ENCODE measurements around the gene MSGN1.

The MSGN1 gene

GRCh38 chr2:17858064-17858463, 41.8 kb downstream of the MSGN1 start:
- Histone ChIP-seq H3K9me3 (ENCODE audit: insufficient read depth, low read length) (no peaks in the 10 kb centered on the region), H3K27ac (ENCODE audit: low read depth, low read length) (no peak overlapping the region), H3K27me3 (ENCODE audit: low read length) (no peaks in the 10 kb centered on the region), H3F3A (ENCODE audit: insufficient read depth) (no peaks in the 10 kb centered on the region), H3K4me3 (ENCODE audit: insufficient read depth, low read length, poor library complexity, severe bottlenecking) (no peak overlapping the region), H2AFZ (ENCODE audit: low read depth, low read length, severe bottlenecking) (no peak overlapping the region), H3K79me2 (ENCODE audit: insufficient read depth, low read length) (no peaks in the 10 kb centered on the region), H4K20me1 (ENCODE audit: low read depth, low read length) (no peaks in the 10 kb centered on the region), H3K9ac (ENCODE audit: low read length) (no peak overlapping the region), H3K4me2 (ENCODE audit: low read depth, low read length, poor library complexity, severe bottlenecking) (no peak overlapping the region), H3K9me2 (replicated peaks; ENCODE audit: insufficient read depth, low read length) (no peaks in the 10 kb centered on the region), H3K36me3 (ENCODE audit: low read length) (no peaks in the 10 kb centered on the region)
- TF ChIP-seq, protein P1, sequence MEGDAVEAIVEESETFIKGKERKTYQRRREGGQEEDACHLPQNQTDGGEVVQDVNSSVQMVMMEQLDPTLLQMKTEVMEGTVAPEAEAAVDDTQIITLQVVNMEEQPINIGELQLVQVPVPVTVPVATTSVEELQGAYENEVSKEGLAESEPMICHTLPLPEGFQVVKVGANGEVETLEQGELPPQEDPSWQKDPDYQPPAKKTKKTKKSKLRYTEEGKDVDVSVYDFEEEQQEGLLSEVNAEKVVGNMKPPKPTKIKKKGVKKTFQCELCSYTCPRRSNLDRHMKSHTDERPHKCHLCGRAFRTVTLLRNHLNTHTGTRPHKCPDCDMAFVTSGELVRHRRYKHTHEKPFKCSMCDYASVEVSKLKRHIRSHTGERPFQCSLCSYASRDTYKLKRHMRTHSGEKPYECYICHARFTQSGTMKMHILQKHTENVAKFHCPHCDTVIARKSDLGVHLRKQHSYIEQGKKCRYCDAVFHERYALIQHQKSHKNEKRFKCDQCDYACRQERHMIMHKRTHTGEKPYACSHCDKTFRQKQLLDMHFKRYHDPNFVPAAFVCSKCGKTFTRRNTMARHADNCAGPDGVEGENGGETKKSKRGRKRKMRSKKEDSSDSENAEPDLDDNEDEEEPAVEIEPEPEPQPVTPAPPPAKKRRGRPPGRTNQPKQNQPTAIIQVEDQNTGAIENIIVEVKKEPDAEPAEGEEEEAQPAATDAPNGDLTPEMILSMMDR (IDR thresholded peaks at IDR 0.05; ENCODE audit: insufficient read depth, low read length, poor library complexity, severe bottlenecking): no peak
- no peak for TF ChIP-seq EZH2phosphoT487 (conservative IDR thresholded peaks at IDR 0.05; ENCODE audit: low read length)

DNA sequence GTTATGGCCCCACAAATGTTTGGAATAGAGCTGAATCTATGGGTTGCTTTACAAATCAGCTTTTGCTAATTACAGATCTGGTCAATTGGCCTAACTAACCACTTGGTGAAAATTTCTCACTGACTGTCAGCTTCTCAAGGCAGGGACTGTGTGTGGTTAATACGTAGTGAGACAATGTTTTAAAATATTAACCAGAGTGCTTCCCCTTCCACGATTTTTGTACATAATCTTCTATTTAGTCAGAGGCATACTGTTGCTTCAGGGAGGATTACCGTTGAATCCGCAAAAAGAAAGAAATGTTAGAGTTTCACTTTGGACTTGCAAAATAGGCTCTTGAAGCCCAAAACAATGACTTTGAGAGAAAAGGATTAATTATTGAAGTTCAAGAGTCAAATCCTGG, 47.3 kb downstream of the MSGN1 start:
- no peaks in the 10 kb centered on the region for H3K27me3 ChIP-seq (ENCODE audit: low read length)
- H3K4me3 ChIP-seq (ENCODE audit: insufficient read depth, low read length, poor library complexity, severe bottlenecking): no peak overlapping the region
- no peaks in the 10 kb centered on the region for H4K20me1 ChIP-seq (ENCODE audit: low read depth, low read length)
- H3K9me3 ChIP-seq (ENCODE audit: insufficient read depth, low read length): no peaks in the 10 kb centered on the region
- no peaks in the 10 kb centered on the region for H3K79me2 ChIP-seq (ENCODE audit: insufficient read depth, low read length)
- H3K4me2 ChIP-seq (ENCODE audit: low read depth, low read length, poor library complexity, severe bottlenecking): no peak overlapping the region
- H2AFZ ChIP-seq (ENCODE audit: low read depth, low read length, severe bottlenecking): no peak overlapping the region
- TF ChIP-seq, protein P1 (IDR thresholded peaks at IDR 0.05; ENCODE audit: insufficient read depth, low read length, poor library complexity, severe bottlenecking): no peak
- no peak for TF ChIP-seq EZH2phosphoT487 (conservative IDR thresholded peaks at IDR 0.05; ENCODE audit: low read length)
- H3K27ac ChIP-seq (ENCODE audit: low read depth, low read length): no peak overlapping the region
- no peaks in the 10 kb centered on the region for H3F3A ChIP-seq (ENCODE audit: insufficient read depth)
- H3K9ac ChIP-seq (ENCODE audit: low read length): no peak overlapping the region
- no peaks in the 10 kb centered on the region for H3K9me2 ChIP-seq (replicated peaks; ENCODE audit: insufficient read depth, low read length)
- no peaks in the 10 kb centered on the region for H3K36me3 ChIP-seq (ENCODE audit: low read length)

DNA sequence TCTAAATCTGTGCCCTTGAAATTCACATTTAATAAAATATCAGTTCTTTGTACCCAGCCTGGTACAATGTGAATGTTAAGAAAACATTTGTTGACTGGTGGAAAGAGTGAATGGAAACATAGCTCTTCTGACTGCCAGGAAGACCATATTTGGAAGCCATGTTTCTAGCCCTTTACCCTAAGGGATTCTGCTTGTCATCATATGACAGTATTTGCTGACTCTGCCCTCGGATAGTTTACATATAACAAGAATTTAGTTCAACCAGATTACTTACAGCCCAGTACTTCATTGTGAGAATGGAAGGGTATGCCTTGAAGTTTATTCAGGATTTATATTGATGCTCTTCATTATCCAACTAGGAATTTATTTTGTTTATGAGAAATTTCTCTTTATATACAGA, 48.4 kb downstream of the MSGN1 start:
- Histone ChIP-seq H3K27me3 (ENCODE audit: low read length) (no peaks in the 10 kb centered on the region), H4K20me1 (ENCODE audit: low read depth, low read length) (no peaks in the 10 kb centered on the region), H2AFZ (ENCODE audit: low read depth, low read length, severe bottlenecking) (no peak overlapping the region), H3K79me2 (ENCODE audit: insufficient read depth, low read length) (no peaks in the 10 kb centered on the region), H3F3A (ENCODE audit: insufficient read depth) (no peaks in the 10 kb centered on the region), H3K4me3 (ENCODE audit: insufficient read depth, low read length, poor library complexity, severe bottlenecking) (no peak overlapping the region), H3K9me3 (ENCODE audit: insufficient read depth, low read length) (no peaks in the 10 kb centered on the region), H3K9ac (ENCODE audit: low read length) (no peak overlapping the region), H3K4me2 (ENCODE audit: low read depth, low read length, poor library complexity, severe bottlenecking) (no peak overlapping the region), H3K9me2 (replicated peaks; ENCODE audit: insufficient read depth, low read length) (no peaks in the 10 kb centered on the region), H3K27ac (ENCODE audit: low read depth, low read length) (no peak overlapping the region), H3K36me3 (ENCODE audit: low read length) (no peaks in the 10 kb centered on the region)
- TF ChIP-seq, protein P1 (IDR thresholded peaks at IDR 0.05; ENCODE audit: insufficient read depth, low read length, poor library complexity, severe bottlenecking): no peak
- no peak for TF ChIP-seq EZH2phosphoT487 (conservative IDR thresholded peaks at IDR 0.05; ENCODE audit: low read length)
